Lower leg skin (tissue), 3 donors: ENCODE data around the gene ANXA6.

Experiments used
- CTCF ChIP-seq, 3 donors: fragments of 450-650 bp; IDR thresholded peaks; one replicate each; pipeline ENCODE4 v1.5.1; 2016; ENCODE audit warnings: antibody characterized with exemption in 3 of 3, mild to moderate bottlenecking in 3 of 3, moderate library complexity in 2 of 3
- POLR2A ChIP-seq, 2 donors: fragments of 450-650 bp; IDR thresholded peaks; one replicate each; pipeline ENCODE4 v1.6.1; 2016 to 2017; ENCODE audit warnings: antibody characterized with exemption in 2 of 2, mild to moderate bottlenecking in 1 of 2, moderate library complexity in 1 of 2

- no peak for TF ChIP-seq CTCF (IDR thresholded peaks at IDR 0.05)
- TF ChIP-seq POLR2A (IDR thresholded peaks at IDR 0.05) = no peak
Measured at GRCh38 chr5:151139015-151139414, 18.6 kb downstream of the ANXA6 start.
